Stimulated activated CD8-positive, alpha-beta memory T cell treated with anti-CD3 and anti-CD28 coated beads, Interleukin-7, amount 100 ng/mL, for 1 hour (primary cell): ENCODE results near the gene NANOS3.
"Not testable (repeated sequence)": the region's sequence is repeated elsewhere in the genome, so short reads cannot be mapped to it uniquely, and the experiment has no call there.

ENCODE experiments used
- DNase-seq, 2 donors: peaks; one replicate each; pipeline ENCODE4 v3.0.0-alpha.2; 2020; ENCODE audit warnings: low read depth in 2 of 2

NANOS3 gene

GRCh38 chr19:13920940-13921747 is 44.2 kb downstream of the NANOS3 start:
- no peak for DNase-seq

- DNase-seq: not testable (repeated sequence)
These were observed 45.2 kb downstream of the NANOS3 start for GRCh38 chr19:13922118-13922517.

- no peak for DNase-seq
These were observed 46.5 kb downstream of the NANOS3 start for GRCh38 chr19:13923194-13923987.

DNA sequence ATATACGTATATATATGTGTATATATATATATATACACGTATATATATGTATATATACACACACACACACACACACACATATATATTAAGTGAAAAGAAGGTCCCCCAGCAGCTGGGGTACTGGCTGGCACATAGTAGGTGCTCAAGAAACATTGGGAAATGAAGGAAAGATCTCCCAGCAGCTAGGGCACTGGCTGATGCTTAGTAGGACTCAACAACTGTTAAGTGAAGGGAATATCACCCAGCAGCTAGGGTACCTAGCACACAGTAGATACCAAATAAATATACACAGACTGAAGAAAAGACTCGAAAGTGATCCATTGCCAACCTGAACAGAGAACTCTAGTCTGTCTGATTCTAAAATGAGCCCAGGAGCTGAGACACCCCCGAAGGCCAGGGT is 49.1 kb downstream of the NANOS3 start:
- no peak for DNase-seq

GRCh38 chr19:13926715-13927114 is 49.8 kb downstream of the NANOS3 start:
- no peak for DNase-seq

DNA sequence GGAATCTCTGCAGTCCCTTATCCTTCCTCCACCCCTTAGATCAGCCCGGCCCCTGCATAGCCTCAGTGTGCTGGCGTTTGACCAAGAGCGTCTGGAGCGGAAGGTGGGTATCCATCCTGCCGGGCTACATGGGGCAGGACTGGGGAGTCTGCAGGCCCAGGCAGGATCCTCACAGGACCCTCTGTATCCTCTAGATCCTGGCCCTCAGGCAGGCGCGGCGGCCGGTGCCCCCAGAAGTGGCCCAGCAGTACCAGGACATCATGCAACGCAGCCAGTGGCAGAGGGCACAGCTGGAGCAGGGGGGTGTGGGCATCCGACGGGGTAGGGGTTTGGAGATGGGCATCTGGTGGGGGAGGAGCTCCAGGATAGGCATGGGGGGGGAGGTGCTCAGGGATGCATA is 52.4 kb downstream of the NANOS3 start:
- DNase-seq: no peak

DNA sequence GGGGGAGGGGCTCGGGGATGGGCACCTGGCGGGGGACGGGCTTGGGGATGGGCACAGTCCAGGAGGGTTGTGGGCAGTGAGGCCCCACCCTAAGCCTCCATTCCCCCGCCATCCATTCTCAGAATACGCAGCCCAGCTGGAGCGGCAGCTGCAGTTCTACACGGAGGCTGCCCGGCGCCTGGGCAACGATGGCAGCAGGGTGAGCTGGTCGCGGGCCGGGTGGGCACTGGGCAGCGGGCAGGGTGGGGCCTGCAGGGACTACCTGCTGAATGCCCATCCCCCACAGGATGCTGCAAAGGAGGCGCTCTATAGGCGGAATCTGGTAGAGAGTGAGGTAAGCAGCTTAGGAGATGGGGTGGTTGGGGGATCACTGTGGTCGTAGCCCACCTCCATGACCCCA is 53.0 kb downstream of the NANOS3 start:
- no peak for DNase-seq
